IPS-18a (cell line): ENCODE data around the gene ATP4A.

Experiments used
- H3K27ac ChIP-seq: one replicate; pipeline ENCODE4 v1.5.1; 2013; ENCODE audit warnings: low read length
- H3K27me3 ChIP-seq: one replicate; pipeline ENCODE4 v1.6.1; 2013; ENCODE audit warnings: mild to moderate bottlenecking, low read length; ENCODE audit not compliant: control insufficient read depth, insufficient read depth
- H3K36me3 ChIP-seq: one replicate; pipeline ENCODE4 v1.6.1; 2013; ENCODE audit warnings: low read depth, low read length; ENCODE audit not compliant: control insufficient read depth
- H3K4me1 ChIP-seq: one replicate; pipeline ENCODE4 v1.6.1; 2013; ENCODE audit warnings: low read depth, low read length; ENCODE audit not compliant: control insufficient read depth
- H3K4me3 ChIP-seq: one replicate; pipeline ENCODE4 v1.5.1; 2013; ENCODE audit warnings: low read length
- H3K9ac ChIP-seq: one replicate; pipeline ENCODE4 v1.6.1; 2013; ENCODE audit warnings: mild to moderate bottlenecking, low read length, moderate library complexity
- H3K9me3 ChIP-seq: one replicate; pipeline ENCODE4 v1.6.1; 2013; ENCODE audit warnings: low read depth, low read length; ENCODE audit not compliant: control insufficient read depth

ATP4A gene

DNA sequence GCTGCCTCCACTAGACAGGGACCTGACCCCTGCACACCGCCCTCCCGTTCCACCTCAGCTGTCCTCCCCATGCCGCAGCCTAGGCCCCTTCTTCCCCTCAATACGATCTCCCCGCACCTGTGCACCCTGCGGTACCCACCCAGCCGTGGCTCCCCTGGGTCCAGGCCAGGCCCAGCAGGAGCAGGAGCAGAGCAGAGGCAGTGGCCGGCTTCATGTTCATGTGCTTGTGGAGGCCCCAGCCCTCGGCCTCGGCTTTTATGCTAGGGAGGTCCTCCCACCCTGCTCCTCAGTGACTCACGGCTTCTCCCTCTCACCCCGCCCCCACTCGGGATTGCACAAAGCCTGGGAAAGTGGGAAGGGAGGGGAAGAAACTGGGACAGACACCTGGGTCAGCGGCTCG lies 61.8 kb downstream of the ATP4A start:
- Histone ChIP-seq H3K9ac (no peak overlapping the region), H3K36me3 (peaks cover 68% of the 10 kb centered on the region), H3K9me3 (no peaks in the 10 kb centered on the region), H3K4me1 (no peaks in the 10 kb centered on the region), H3K4me3 (no peak overlapping the region), H3K27ac (no peak overlapping the region), H3K27me3 (no peaks in the 10 kb centered on the region)

DNA sequence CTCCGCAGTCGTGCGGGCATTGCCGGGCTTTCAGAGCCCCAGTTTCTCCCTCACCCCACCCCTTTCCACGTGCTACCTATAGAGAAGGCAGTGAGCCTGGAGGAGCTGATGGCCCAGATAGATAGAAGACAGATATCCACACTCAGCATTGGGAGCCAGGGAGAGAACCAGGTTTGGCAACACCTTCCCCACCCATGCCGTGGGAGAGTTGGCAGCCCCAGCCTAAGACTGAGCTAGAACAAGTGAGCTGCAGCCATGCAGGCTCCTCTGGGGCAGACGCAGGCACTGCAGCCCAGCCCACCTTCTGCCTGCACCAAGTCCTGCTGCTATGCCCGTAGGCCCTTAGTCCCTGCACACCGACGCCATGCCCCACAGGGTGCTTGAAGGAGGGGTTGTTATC lies 62.8 kb downstream of the ATP4A start:
- Histone ChIP-seq H3K9me3 (no peaks in the 10 kb centered on the region), H3K36me3 (peaks cover 57% of the 10 kb centered on the region), H3K9ac (no peak overlapping the region), H3K27ac (no peak overlapping the region), H3K4me3 (no peak overlapping the region), H3K4me1 (no peaks in the 10 kb centered on the region), H3K27me3 (no peaks in the 10 kb centered on the region)
